Activated CD8-positive, alpha-beta memory T cell treated with anti-CD3 and anti-CD28 coated beads, Interleukin-2, amount 50 U/mL, for 48 hours (primary cell): Measurements from ENCODE around the gene SH3BGRL.

Experiments
- DNase-seq: peaks from one replicate; pipeline ENCODE4 v3.0.0-alpha.2; 2020

The SH3BGRL gene

GRCh38 chrX:81201671-81202455 is at the start of gene SH3BGRL, which contains the start of gene HMGN5:
SH3BGRL (plus strand) TSS chrX:81202102; CDS start chrX:81202201, 99 bp downstream.
HMGN5 (minus strand) TSS chrX:81201913; CDS start chrX:81121549, 80,364 bp downstream.
- peak; percentile 71 for DNase-seq

- DNase-seq, result no peak
These were observed 33.5 kb upstream of the SH3BGRL start for GRCh38 chrX:81168391-81168790.

GRCh38 chrX:81174286-81174685 is 27.6 kb upstream of the SH3BGRL start:
- DNase-seq, result no peak

- no peak for DNase-seq
These were observed 6.6 kb upstream of the SH3BGRL start for GRCh38 chrX:81195259-81195658.

GRCh38 chrX:81195712-81196111 is 6.2 kb upstream of the SH3BGRL start:
- DNase-seq, result peak; percentile 66

- no peak for DNase-seq
These were observed 831 bp upstream of the SH3BGRL start for GRCh38 chrX:81201071-81201470.

- no peak for DNase-seq
These were observed 536 bp downstream of the SH3BGRL start for GRCh38 chrX:81202456-81202819.

GRCh38 chrX:81202943-81203342 is 1.0 kb downstream of the SH3BGRL start:
- DNase-seq, result no peak

- no peak for DNase-seq
These were observed 3.6 kb downstream of the SH3BGRL start for GRCh38 chrX:81205551-81205950.

- DNase-seq, result no peak
These were observed 4.6 kb downstream of the SH3BGRL start for GRCh38 chrX:81206476-81206875.

- no peak for DNase-seq
These were observed 7.0 kb downstream of the SH3BGRL start for GRCh38 chrX:81208916-81209315.

- DNase-seq, result no peak
These were observed 13.8 kb downstream of the SH3BGRL start for GRCh38 chrX:81215685-81216084.

GRCh38 chrX:81229229-81229628 is 27.3 kb downstream of the SH3BGRL start:
- no peak for DNase-seq

- DNase-seq, result no peak
These were observed 28.0 kb downstream of the SH3BGRL start for GRCh38 chrX:81229901-81230300.

GRCh38 chrX:81231476-81231875 is 29.6 kb downstream of the SH3BGRL start:
- no peak for DNase-seq

- DNase-seq, result no peak
These were observed 30.3 kb downstream of the SH3BGRL start for GRCh38 chrX:81232218-81232617.

GRCh38 chrX:81237516-81237915 is 35.6 kb downstream of the SH3BGRL start:
- DNase-seq, result no peak

GRCh38 chrX:81238166-81238565 is 36.3 kb downstream of the SH3BGRL start:
- DNase-seq, result no peak

GRCh38 chrX:81240701-81241331 is 38.9 kb downstream of the SH3BGRL start:
- DNase-seq, result no peak

GRCh38 chrX:81241753-81242152 is 39.9 kb downstream of the SH3BGRL start:
- DNase-seq, result no peak

- DNase-seq, result no peak
These were observed 54.0 kb downstream of the SH3BGRL start for GRCh38 chrX:81255876-81256275.

- no peak for DNase-seq
These were observed 55.9 kb downstream of the SH3BGRL start for GRCh38 chrX:81257817-81258216.

GRCh38 chrX:81259020-81259713 is 57.3 kb downstream of the SH3BGRL start:
- DNase-seq, result no peak
